Heart right ventricle (tissue), 16 donors: ENCODE results near the gene KCNAB3. TPM values are rescaled to one million over a fixed set of nuclear protein-coding genes. Genes with fewer than 3 reads are reported as not detected.

Experiments used
- ATAC-seq, 8 donors: fragments of 200-7000 bp; cut with Tn5 transposase; one replicate each; pipeline ENCODE4 v1.9.1; 2020; ENCODE audit warnings: mild to moderate bottlenecking in 8 of 8, moderate library complexity in 8 of 8, moderate number of reproducible peaks in 1 of 8
- DNase-seq, 2 donors: peaks; one replicate each; pipeline ENCODE4 v3.0.0-alpha.2; 2020
- H3K27ac ChIP-seq, 10 donors: fragments of 200-600 bp; sonication (generic) in 2 of 10; one replicate each; pipeline versions ENCODE4 v1.5.0 to v1.8.0; 2020 to 2022; ENCODE audit warnings: mild to moderate bottlenecking in 3 of 10
- H3K27me3 ChIP-seq, 7 donors: fragments of 200-600 bp; one replicate each; pipeline ENCODE4 v1.8.0; 2021 to 2022; ENCODE audit warnings: mild to moderate bottlenecking in 2 of 7
- H3K36me3 ChIP-seq, 9 donors: fragments of 200-600 bp; sonication (generic) in 1 of 9; one replicate each; pipeline versions ENCODE4 v1.5.0 to v1.8.0; 2020 to 2022; ENCODE audit warnings: mild to moderate bottlenecking in 2 of 9
- H3K4me1 ChIP-seq, 9 donors: fragments of 200-600 bp; sonication (generic) in 1 of 9; one replicate each; pipeline versions ENCODE4 v1.5.0 to v1.8.0; 2020 to 2022; ENCODE audit warnings: mild to moderate bottlenecking in 4 of 9
- H3K4me3 ChIP-seq, 10 donors: fragments of 200-600 bp; sonication (generic) in 2 of 10; one replicate each; pipeline versions ENCODE4 v1.5.0 to v1.8.0; 2020 to 2022; ENCODE audit warnings: mild to moderate bottlenecking in 7 of 10, moderate library complexity in 2 of 10
- H3K9me3 ChIP-seq, 11 donors: fragments of 200-600 bp in 10 of 11; sonication (generic) in 2 of 11; one replicate each; pipeline versions ENCODE4 v1.5.0 to v1.8.0; 2013 to 2022; ENCODE audit warnings: mild to moderate bottlenecking in 2 of 11, control low read depth in 1 of 11, moderate library complexity in 1 of 11
- CTCF ChIP-seq, 9 donors: fragments of 200-600 bp; sonication (generic) in 2 of 9; IDR thresholded peaks; one replicate each; pipeline versions ENCODE4 v1.5.0 to v1.8.0; 2021 to 2022; ENCODE audit warnings: antibody characterized with exemption in 9 of 9, mild to moderate bottlenecking in 5 of 9, moderate library complexity in 1 of 9
- WGBS, 2 donors: extraction: QIAGEN DNeasy Blood & Tissue Kit; methylation state at CpG; one replicate each; pipeline ENCODE4 v1.1.7; 2013; ENCODE audit warnings: inconsistent platforms in 1 of 2; 5-methylcytosine and 5-hydroxymethylcytosine counted together
- intact Hi-C, 10 donors: fragments of 100-400 bp; cut with DNase I; formaldehyde crosslinking; loops; one replicate each; pipeline versions ENCODE4 v1.11.1 to v1.14.2; 2022
- polyA plus RNA-seq, 2 donors: library from polyadenylated mRNA; stranded (reverse); fragments of 200-250 nt; gene quantifications; one replicate each; pipeline ENCODE4 v1.2.3, GENCODE V29; 2013
- total RNA-seq, 10 donors: library from RNA; stranded (reverse); fragmentation: NEBNext Ultra II Directional in 3 of 10; extraction: Animal tissue kit (Norgen Biotek cat#: 25700) in 3 of 10; gene quantifications; one replicate each; pipeline versions ENCODE4 v1.2.1 to v1.2.4, GENCODE V29; 2021 to 2023
- donor health status: Arrhythmogenic right ventricular cardiomyopathy.
- donor health status: ischemic (EF 13 %, LVEDD 7.1; RV severe dilation, severe dysfunction).
- donor health status: healthy with polysubstance abuse.
- donor health status: DM: no; HTN: yes; CAD: no.
- donor health status: DM: no; HTN: no; CAD: no.
- donor health status: ischemic (EF 25% LVEDD 6.9; RV normal size, moderate dysfunction).
- donor health status: ischemic (EF 25% LVEDD 5.7; RV mildly dilated, moderate dysfunction).
- donor health status: healthy.
- donor health status: DM: yes; HTN: yes; CAD: no.
- donor health status: Ischemic cardiomyopathy.
- donor health status: ischemic (EF 35%, LVEDD 5.7; RV mildly dilated, moderate dysfunction).
- donor health status: nonischemic (EF 11% LVEDD 7.7; RV severe dilation, severe dysfunction).
- donor health status: DM: yes; HTN: yes; CAD: no.
- donor health status: PGD.
- donor health status: ischemic (EF 29% LVEDD 5.4; RV normal size, mild dysfunction).
- donor health status: nonischemic (EF 23%, LVEDD 6.1; RV moderate dilation, normal function).

The KCNAB3 gene
- total and polyA plus RNA-seq, 12 donors = 0.11 to 1.5 (median 0.39) TPM

- H3K27ac ChIP-seq = peak within 1 kb of the TSS; percentile 70 to 98 (median 92)
- 0 to 1% methylated on average over 100 of the region's 100 CpGs for WGBS, 2 donors
- peak within 1 kb of the TSS; percentile 49 to 93 (median 65) for H3K4me3 ChIP-seq
- peaks cover 3 to 35% (median 26%) of the 10 kb centered on the region in 9 donors for H3K4me1 ChIP-seq
- DNase-seq (peak; percentile 91 to 94), ATAC-seq (peak; percentile 88 to 93 (median 91))
- no peaks in the 10 kb centered on the region for H3K27me3 ChIP-seq
- no peak for TF ChIP-seq CTCF (IDR thresholded peaks at IDR 0.05)
- intact Hi-C loops = loop anchor here in 5 of 10 donors (1.0 to 10.0 kb wide), 7 partner anchors 27 to 171 kb away; partner anchors contain the start of genes CHD3 (in 1 of the 5), CYB5D1 (in 1 of the 5), NAA38 (in 1 of the 5) and TMEM88 (in 1 of the 5)
- no peaks in the 10 kb centered on the region for H3K9me3 ChIP-seq
- peaks cover 0 to 18% (median 0%) of the 10 kb centered on the region in 9 donors for H3K36me3 ChIP-seq
These were observed 13.9 kb downstream of the KCNAB3 start, which contains the start of gene RNF227 for GRCh38 chr17:7915611-7916384. Gene RNF227, minus strand, starts transcription at chr17:7916289. Its CDS starts 94 bp downstream, at chr17:7916195.

DNA sequence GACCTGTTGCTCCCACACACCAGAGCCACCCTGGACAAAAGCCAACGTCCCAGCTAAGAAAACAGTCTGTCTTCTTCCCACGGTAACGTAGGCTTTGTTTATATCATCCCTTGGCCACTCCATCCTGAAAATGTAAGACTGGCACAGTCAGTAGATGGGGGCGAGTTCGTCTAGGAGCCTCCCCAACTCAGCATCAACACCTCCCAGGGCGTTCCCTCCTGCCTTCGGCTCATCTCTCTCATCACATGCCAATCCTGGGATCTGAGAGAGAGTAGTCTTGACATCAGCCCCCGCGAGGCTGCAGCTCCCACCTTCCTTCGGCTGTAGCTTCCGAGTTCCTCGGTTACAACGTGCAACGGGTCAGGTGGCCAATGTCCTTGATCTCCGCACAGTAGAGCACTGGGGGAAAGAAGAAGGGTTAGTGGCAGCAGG is 14.5 kb downstream of the KCNAB3 start:
- intact Hi-C loops = loop anchor here in 4 of 10 donors (1.0 to 10.0 kb wide), 6 partner anchors 26 to 170 kb away; partner anchors contain the start of genes CHD3 (in 1 of the 4), CYB5D1 (in 1 of the 4), NAA38 (in 1 of the 4) and TMEM88 (in 1 of the 4)
- peaks cover 3 to 35% (median 26%) of the 10 kb centered on the region in 9 donors for H3K4me1 ChIP-seq
- WGBS, 2 donors = 2% methylated on average over 15 of the region's 15 CpGs
- peak overlapping the region; percentile 70 to 98 (median 92) for H3K27ac ChIP-seq
- no peak for TF ChIP-seq CTCF (IDR thresholded peaks at IDR 0.05)
- H3K27me3 ChIP-seq = no peaks in the 10 kb centered on the region
- peak in 1 of 2 donors; percentile 58 for DNase-seq
- H3K4me3 ChIP-seq = peak overlapping the region; percentile 49 to 93 (median 65)
- H3K9me3 ChIP-seq = no peaks in the 10 kb centered on the region
- H3K36me3 ChIP-seq = peaks cover 0 to 24% (median 2%) of the 10 kb centered on the region in 9 donors
- peak; percentile 11 to 48 (median 15) for ATAC-seq

GRCh38 chr17:7912927-7913524 is 16.6 kb downstream of the KCNAB3 start:
- intact Hi-C loops = loop anchor here (1.0 to 10.0 kb wide), 10 partner anchors 74 to 168 kb away; no protein-coding TSS in a partner anchor

More at GRCh38 chr17:7912927-7913524, 16.6 kb downstream of the KCNAB3 start:
- H3K4me1 ChIP-seq = peaks cover 3 to 35% (median 26%) of the 10 kb centered on the region in 9 donors
- WGBS, 2 donors = 55 to 57% methylated on average over 3 of the region's 3 CpGs
- TF ChIP-seq CTCF (IDR thresholded peaks at IDR 0.05) = peak; percentile 48 to 82 (median 72)
- no peak overlapping the region for H3K4me3 ChIP-seq
- peaks cover 0 to 46% (median 8%) of the 10 kb centered on the region in 9 donors for H3K36me3 ChIP-seq
- DNase-seq (peak in 1 of 2 donors; percentile 43), ATAC-seq (peak in 3 of 8 donors; percentile 16 to 20 (median 18))
- H3K27ac ChIP-seq = peak overlapping the region in 3 of 10 donors; percentile 8 to 22 (median 15)
- no peaks in the 10 kb centered on the region for H3K9me3 ChIP-seq
- no peaks in the 10 kb centered on the region for H3K27me3 ChIP-seq
